ENCODE results near the gene LRRC18. TPM values are rescaled to one million over a fixed set of nuclear protein-coding genes. Genes with fewer than 3 reads are reported as not detected.

The LRRC18 gene
- total RNA-seq, 1 donor from 2014 or later = not detected

- Histone ChIP-seq H3K36me3 (ENCODE audit: control insufficient read depth, insufficient read depth, low read length) (no peaks in the 10 kb centered on the region), H3K27me3 (ENCODE audit: control insufficient read depth, insufficient read depth, low read length) (no peaks in the 10 kb centered on the region), H3K4me3 (ENCODE audit: low read depth, low read length) (no peak overlapping the region)
- no peak for TF ChIP-seq CTCF (IDR thresholded peaks at IDR 0.05; ENCODE audit: insufficient read depth, low read length, severe bottlenecking)
- DNase-seq (ENCODE audit: low read depth) (no peak), FAIRE-seq (no peak)
These were observed 60.2 kb downstream of the LRRC18 start for GRCh38 chr10:48879451-48879850.

DNA sequence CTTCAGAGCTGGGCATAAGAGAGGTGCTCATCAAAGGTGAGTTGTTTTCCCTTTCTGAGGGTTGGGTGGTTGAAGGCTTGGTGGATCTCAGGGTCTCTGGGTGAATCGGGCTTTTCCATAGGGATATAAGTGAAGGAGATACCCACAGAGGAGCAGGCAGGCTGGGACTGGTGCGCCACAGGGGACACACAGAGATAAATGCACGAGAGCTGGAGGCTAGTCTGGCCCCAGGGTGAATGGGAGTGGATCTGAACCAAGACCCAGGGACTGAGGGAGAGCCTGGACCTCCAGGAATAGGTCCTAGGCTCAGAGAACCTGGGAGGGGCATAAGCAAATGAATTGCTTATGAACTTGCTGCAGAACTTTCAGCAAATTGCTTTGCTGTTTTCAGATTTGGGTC lies 61.5 kb downstream of the LRRC18 start:
- Histone ChIP-seq H3K36me3 (ENCODE audit: control insufficient read depth, insufficient read depth, low read length) (no peaks in the 10 kb centered on the region), H3K4me3 (ENCODE audit: low read depth, low read length) (no peak overlapping the region), H3K27me3 (ENCODE audit: control insufficient read depth, insufficient read depth, low read length) (no peaks in the 10 kb centered on the region)
- no peak for TF ChIP-seq CTCF (IDR thresholded peaks at IDR 0.05; ENCODE audit: insufficient read depth, low read length, severe bottlenecking)
- no peak for FAIRE-seq
- DNase-seq (ENCODE audit: low read depth) = no peak

DNA sequence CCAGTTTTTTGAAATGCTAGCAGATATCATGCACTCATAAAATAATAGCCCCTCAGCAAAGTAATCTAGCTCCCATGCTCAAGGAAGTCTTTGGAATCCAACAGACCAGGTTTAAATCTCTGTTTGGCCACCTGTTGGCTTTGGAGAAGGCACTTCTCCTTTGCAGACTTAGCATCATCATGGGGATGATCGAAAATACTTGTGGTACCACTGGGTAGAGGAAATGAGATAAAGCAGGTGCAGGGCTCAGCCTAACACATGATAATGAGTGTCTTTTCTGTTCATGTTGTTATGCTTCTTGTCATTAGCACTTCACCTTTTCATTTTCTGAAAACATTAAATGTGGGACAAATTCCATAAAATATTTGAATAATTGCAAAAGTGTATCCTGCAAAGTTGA lies 67.4 kb downstream of the LRRC18 start:
- Histone ChIP-seq H3K36me3 (ENCODE audit: control insufficient read depth, insufficient read depth, low read length) (no peaks in the 10 kb centered on the region), H3K27me3 (ENCODE audit: control insufficient read depth, insufficient read depth, low read length) (no peaks in the 10 kb centered on the region), H3K4me3 (ENCODE audit: low read depth, low read length) (no peak overlapping the region)
- FAIRE-seq (no peak), DNase-seq (ENCODE audit: low read depth) (no peak)
- TF ChIP-seq CTCF (IDR thresholded peaks at IDR 0.05; ENCODE audit: insufficient read depth, low read length, severe bottlenecking) = no peak

Other genes with a start within 250 kb of the LRRC18 start
- under 0.01 TPM in 2 replicates for gene VSTM4, start 175.7 kb upstream of the LRRC18 start, total RNA-seq
- gene FAM170B, start 194.2 kb upstream of the LRRC18 start, total RNA-seq = not detected in 2 replicates
- not detected in 2 replicates for gene TMEM273, start 248.6 kb upstream of the LRRC18 start, total RNA-seq

All from bronchial epithelial cell (primary cell).